ENCODE results near the gene CT45A3.
"Not testable (repeated sequence)": the region's sequence is repeated elsewhere in the genome, so short reads cannot be mapped to it uniquely, and the experiment has no call there.

The CT45A3 gene

GRCh38 chrX:135768091-135768490, at the start of gene CT45A3:
TSS of gene CT45A3 (minus strand) at chrX:135768191. CDS start at chrX:135764444, 3,747 bp downstream.
- not testable (repeated sequence) for H4K20me1 ChIP-seq (ENCODE audit: insufficient read depth); H3K27me3 ChIP-seq (ENCODE audit: insufficient read depth, low read depth); H3K79me2 ChIP-seq (ENCODE audit: insufficient read depth, low read depth); H3K4me3 ChIP-seq (IDR thresholded peaks at IDR 0.05; ENCODE audit: insufficient read depth, low read depth, low read length); H3K4me2 ChIP-seq; H3K27ac ChIP-seq; H3K4me1 ChIP-seq (ENCODE audit: low read depth, poor library complexity, severe bottlenecking); H3K9ac ChIP-seq; H2AFZ ChIP-seq (ENCODE audit: low read depth); H3K36me3 ChIP-seq (ENCODE audit: insufficient read depth)

GRCh38 chrX:135802687-135803086, 34.7 kb upstream of the CT45A3 start, which contains the start of gene CT45A6:
TSS of gene CT45A6 (minus strand) at chrX:135802787. CDS start at chrX:135798993, 3,794 bp downstream.
- not testable (repeated sequence) for H3K4me1 ChIP-seq (ENCODE audit: low read depth, poor library complexity, severe bottlenecking); H3K79me2 ChIP-seq (ENCODE audit: insufficient read depth, low read depth); H3K4me3 ChIP-seq (IDR thresholded peaks at IDR 0.05; ENCODE audit: insufficient read depth, low read depth, low read length); H2AFZ ChIP-seq (ENCODE audit: low read depth); H3K27ac ChIP-seq; H3K36me3 ChIP-seq (ENCODE audit: insufficient read depth); H3K9ac ChIP-seq; H3K4me2 ChIP-seq; H4K20me1 ChIP-seq (ENCODE audit: insufficient read depth); H3K27me3 ChIP-seq (ENCODE audit: insufficient read depth, low read depth)

- H3K79me2 ChIP-seq (ENCODE audit: insufficient read depth, low read depth); H3K9ac ChIP-seq; H3K4me2 ChIP-seq; H3K36me3 ChIP-seq (ENCODE audit: insufficient read depth); H3K27me3 ChIP-seq (ENCODE audit: insufficient read depth, low read depth); H3K27ac ChIP-seq; H4K20me1 ChIP-seq (ENCODE audit: insufficient read depth); H3K4me1 ChIP-seq (ENCODE audit: low read depth, poor library complexity, severe bottlenecking); H3K4me3 ChIP-seq (IDR thresholded peaks at IDR 0.05; ENCODE audit: insufficient read depth, low read depth, low read length); H2AFZ ChIP-seq (ENCODE audit: low read depth): not testable (repeated sequence)
Measured at GRCh38 chrX:135785403-135785802, 17.4 kb upstream of the CT45A3 start, which contains the start of gene CT45A5. TSS of gene CT45A5 (minus strand) at chrX:135785503. CDS start at chrX:135781729, 3,774 bp downstream.

GRCh38 chrX:135744739-135745138, 23.3 kb downstream of the CT45A3 start:
- H3K4me3 ChIP-seq (IDR thresholded peaks at IDR 0.05; ENCODE audit: insufficient read depth, low read depth, low read length); H3K27me3 ChIP-seq (ENCODE audit: insufficient read depth, low read depth); H3K4me1 ChIP-seq (ENCODE audit: low read depth, poor library complexity, severe bottlenecking); H3K27ac ChIP-seq; H4K20me1 ChIP-seq (ENCODE audit: insufficient read depth); H3K4me2 ChIP-seq; H3K9ac ChIP-seq; H2AFZ ChIP-seq (ENCODE audit: low read depth); H3K36me3 ChIP-seq (ENCODE audit: insufficient read depth); H3K79me2 ChIP-seq (ENCODE audit: insufficient read depth, low read depth): not testable (repeated sequence)

GRCh38 chrX:135741192-135741715, 26.7 kb downstream of the CT45A3 start:
- Histone ChIP-seq H3K4me3 (IDR thresholded peaks at IDR 0.05; ENCODE audit: insufficient read depth, low read depth, low read length) (no peak overlapping the region), H2AFZ (ENCODE audit: low read depth) (peak overlapping the region; percentile 59; the same call in 1 of the 2 replicates), H3K4me1 (ENCODE audit: low read depth, poor library complexity, severe bottlenecking) (no peaks in the 10 kb centered on the region), H3K27ac (peak overlapping the region; percentile 43; the same call in 1 of the 2 replicates), H3K4me2 (peak overlapping the region; percentile 29), H3K9ac (peak overlapping the region; percentile 66; the same call in 1 of the 2 replicates), H3K27me3 (ENCODE audit: insufficient read depth, low read depth) (no peaks in the 10 kb centered on the region), H4K20me1 (ENCODE audit: insufficient read depth) (no peaks in the 10 kb centered on the region), H3K79me2 (ENCODE audit: insufficient read depth, low read depth) (no peaks in the 10 kb centered on the region), H3K36me3 (ENCODE audit: insufficient read depth) (no peaks in the 10 kb centered on the region)
- no peak for TF ChIP-seq CTCF (conservative IDR thresholded peaks at IDR 0.05; ENCODE audit: low read depth, low read length)

GRCh38 chrX:135740681-135741149, 27.3 kb downstream of the CT45A3 start:
- no peak overlapping the region for H3K4me3 ChIP-seq (IDR thresholded peaks at IDR 0.05; ENCODE audit: insufficient read depth, low read depth, low read length)
- H2AFZ ChIP-seq (ENCODE audit: low read depth), result peak overlapping the region; percentile 59; the same call in 1 of the 2 replicates
- H4K20me1 ChIP-seq (ENCODE audit: insufficient read depth), result no peaks in the 10 kb centered on the region
- H3K36me3 ChIP-seq (ENCODE audit: insufficient read depth), result no peaks in the 10 kb centered on the region
- no peaks in the 10 kb centered on the region for H3K4me1 ChIP-seq (ENCODE audit: low read depth, poor library complexity, severe bottlenecking)
- no peaks in the 10 kb centered on the region for H3K27me3 ChIP-seq (ENCODE audit: insufficient read depth, low read depth)
- no peaks in the 10 kb centered on the region for H3K79me2 ChIP-seq (ENCODE audit: insufficient read depth, low read depth)
- no peak overlapping the region for H3K4me2 ChIP-seq
- peak; percentile 77 for TF ChIP-seq CTCF (conservative IDR thresholded peaks at IDR 0.05; ENCODE audit: low read depth, low read length)
- H3K27ac ChIP-seq, result peak overlapping the region; percentile 43; the same call in 1 of the 2 replicates
- H3K9ac ChIP-seq, result peak overlapping the region; percentile 66; the same call in 1 of the 2 replicates
